Measurements from ENCODE around the gene NDUFB7.

The NDUFB7 gene

DNA sequence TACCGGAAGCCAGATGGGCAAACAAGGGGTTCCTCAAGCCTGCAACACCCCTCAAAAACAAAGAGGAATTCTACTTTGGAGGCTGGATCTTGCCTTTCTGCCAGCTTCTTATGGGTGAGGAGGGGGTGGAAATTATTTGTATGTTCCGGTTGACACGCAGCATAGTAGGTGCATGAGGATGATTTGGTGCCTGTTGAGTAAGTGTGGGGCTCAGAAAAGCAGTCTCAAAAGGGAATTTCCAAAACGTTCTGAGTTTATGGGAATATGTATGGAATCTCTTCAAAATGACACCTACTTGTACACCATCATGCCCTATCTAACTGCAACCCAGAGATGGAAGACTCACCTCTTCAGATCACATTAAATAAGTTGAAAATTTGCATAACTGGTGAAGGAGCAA is 45.4 kb downstream of the NDUFB7 start:
- H3K36me3 ChIP-seq (ENCODE audit: control insufficient read depth in 1 of 2, insufficient read depth in 2 of 2, low read length in 2 of 2), result no peaks in the 10 kb centered on the region
- peaks cover 2% of the 10 kb centered on the region for H3K9me3 ChIP-seq (ENCODE audit: insufficient read depth, low read depth, low read length)
- no peak overlapping the region for H2AFZ ChIP-seq (ENCODE audit: insufficient read depth, low read length, poor library complexity)
- H3K4me2 ChIP-seq (ENCODE audit: low read length), result peak overlapping the region; percentile 34
- H3K23ac ChIP-seq (ENCODE audit: low read length), result no peak overlapping the region
- no peak overlapping the region for H4K12ac ChIP-seq (ENCODE audit: low read depth, low read length)
- peak overlapping the region; percentile 85 for H3K27ac ChIP-seq (ENCODE audit: low read depth, low read length)
- H3K4ac ChIP-seq (ENCODE audit: low read depth, low read length), result no peak overlapping the region
- H4K8ac ChIP-seq (ENCODE audit: low read depth, low read length), result peak overlapping the region; percentile 45
- H2AK5ac ChIP-seq (ENCODE audit: low read length), result peak overlapping the region; percentile 2
- peaks cover 6% of the 10 kb centered on the region for H3K79me2 ChIP-seq (ENCODE audit: control insufficient read depth, insufficient read depth, low read length, poor library complexity)
- peaks cover 16% of the 10 kb centered on the region in 2 experiments for H3K4me1 ChIP-seq (ENCODE audit: control insufficient read depth in 1 of 2, insufficient read depth in 2 of 2, low read length in 2 of 2)
- H2BK12ac ChIP-seq (ENCODE audit: low read length), result peak overlapping the region; percentile 50
- peak overlapping the region; percentile 51 for H2BK5ac ChIP-seq (ENCODE audit: low read depth, low read length, poor library complexity)
- peaks cover 23% of the 10 kb centered on the region for H3K79me1 ChIP-seq (ENCODE audit: low read length)
- peak overlapping the region; percentile 80 for H2BK120ac ChIP-seq (ENCODE audit: insufficient read depth, low read length, poor library complexity)
- peak overlapping the region; percentile 85 for H4K91ac ChIP-seq (ENCODE audit: low read depth, low read length)
- no peak overlapping the region for H3K9ac ChIP-seq (ENCODE audit: low read length)
- peak overlapping the region; percentile 16 for H3K14ac ChIP-seq (ENCODE audit: low read length)
- no peaks in the 10 kb centered on the region for H3K27me3 ChIP-seq (ENCODE audit: insufficient read depth, low read length)
- no peak overlapping the region for H3K18ac ChIP-seq (ENCODE audit: low read length)
- DNase-seq, result no peak
- WGBS (ENCODE audit: extremely low coverage, insufficient coverage, insufficient read length), result no CpG with 5 or more reads among the region's 4 CpGs
- H3K4me3 ChIP-seq (ENCODE audit: low read depth, low read length), result no peak overlapping the region

DNA sequence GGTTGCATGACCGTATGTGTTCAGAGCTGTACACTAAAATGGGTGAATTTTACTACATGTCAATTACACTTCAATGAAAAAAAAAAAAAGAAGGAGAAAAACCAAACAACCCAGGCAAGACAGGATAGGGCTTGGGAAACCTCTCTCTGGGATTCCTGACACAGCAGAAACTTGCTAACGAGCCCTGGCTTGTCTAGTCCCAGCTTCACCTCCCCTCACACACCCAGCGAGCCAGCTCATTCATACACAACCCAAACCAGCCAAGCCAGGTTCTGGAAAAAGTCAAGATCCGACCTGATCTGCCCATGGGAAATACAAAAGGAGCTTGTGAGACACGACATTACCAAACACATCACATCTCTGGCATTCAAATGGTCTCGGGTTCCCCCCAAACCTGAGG is 46.1 kb downstream of the NDUFB7 start:
- H3K79me1 ChIP-seq (ENCODE audit: low read length), result peaks cover 23% of the 10 kb centered on the region
- H2BK120ac ChIP-seq (ENCODE audit: insufficient read depth, low read length, poor library complexity), result peak overlapping the region; percentile 12
- peak overlapping the region; percentile 31 for H2BK12ac ChIP-seq (ENCODE audit: low read length)
- no peak overlapping the region for H2AFZ ChIP-seq (ENCODE audit: insufficient read depth, low read length, poor library complexity)
- no peak overlapping the region for H2AK5ac ChIP-seq (ENCODE audit: low read length)
- H3K36me3 ChIP-seq (ENCODE audit: control insufficient read depth in 1 of 2, insufficient read depth in 2 of 2, low read length in 2 of 2), result no peaks in the 10 kb centered on the region
- no CpG with 5 or more reads among the region's 6 CpGs for WGBS (ENCODE audit: extremely low coverage, insufficient coverage, insufficient read length)
- no peak overlapping the region for H3K23ac ChIP-seq (ENCODE audit: low read length)
- peak overlapping the region; percentile 34 for H3K4me2 ChIP-seq (ENCODE audit: low read length)
- peak overlapping the region; percentile 85 for H4K91ac ChIP-seq (ENCODE audit: low read depth, low read length)
- peak; percentile 32 to 33 for DNase-seq
- H4K12ac ChIP-seq (ENCODE audit: low read depth, low read length), result no peak overlapping the region
- H3K27ac ChIP-seq (ENCODE audit: low read depth, low read length), result peak overlapping the region; percentile 85
- H3K4me1 ChIP-seq (ENCODE audit: control insufficient read depth in 1 of 2, insufficient read depth in 2 of 2, low read length in 2 of 2), result peaks cover 16% of the 10 kb centered on the region in 2 experiments
- H3K4ac ChIP-seq (ENCODE audit: low read depth, low read length), result no peak overlapping the region
- H4K8ac ChIP-seq (ENCODE audit: low read depth, low read length), result peak overlapping the region; percentile 3
- no peak overlapping the region for H3K4me3 ChIP-seq (ENCODE audit: low read depth, low read length)
- peaks cover 2% of the 10 kb centered on the region for H3K9me3 ChIP-seq (ENCODE audit: insufficient read depth, low read depth, low read length)
- H3K79me2 ChIP-seq (ENCODE audit: control insufficient read depth, insufficient read depth, low read length, poor library complexity), result peaks cover 4% of the 10 kb centered on the region
- no peak overlapping the region for H3K18ac ChIP-seq (ENCODE audit: low read length)
- peak overlapping the region; percentile 51 for H2BK5ac ChIP-seq (ENCODE audit: low read depth, low read length, poor library complexity)
- H3K9ac ChIP-seq (ENCODE audit: low read length), result no peak overlapping the region
- peak overlapping the region; percentile 16 for H3K14ac ChIP-seq (ENCODE audit: low read length)
- no peaks in the 10 kb centered on the region for H3K27me3 ChIP-seq (ENCODE audit: insufficient read depth, low read length)

DNA sequence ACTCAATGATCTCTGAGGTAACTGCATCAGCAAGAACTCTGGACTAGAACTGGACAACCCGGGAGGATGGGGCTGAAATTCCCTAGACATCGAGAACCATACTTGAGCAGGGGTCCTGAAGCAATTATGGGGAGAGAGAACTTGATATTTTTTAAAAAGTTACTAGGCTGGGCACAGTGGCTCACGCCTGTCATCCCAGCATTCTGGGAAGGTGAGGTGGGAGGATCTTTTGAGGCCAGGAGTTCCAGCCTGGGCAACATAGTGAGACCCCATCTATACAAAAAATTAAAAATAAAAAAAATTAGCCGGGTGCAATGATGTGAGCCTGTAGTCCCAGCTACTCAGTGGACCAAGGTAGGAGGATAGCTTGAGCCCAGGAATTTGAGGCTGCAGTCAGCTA is 51.3 kb downstream of the NDUFB7 start:
- no CpG with 5 or more reads among the region's 4 CpGs for WGBS (ENCODE audit: extremely low coverage, insufficient coverage, insufficient read length)
- no peak overlapping the region for H3K23ac ChIP-seq (ENCODE audit: low read length)
- no peaks in the 10 kb centered on the region for H3K27me3 ChIP-seq (ENCODE audit: insufficient read depth, low read length)

DNA sequence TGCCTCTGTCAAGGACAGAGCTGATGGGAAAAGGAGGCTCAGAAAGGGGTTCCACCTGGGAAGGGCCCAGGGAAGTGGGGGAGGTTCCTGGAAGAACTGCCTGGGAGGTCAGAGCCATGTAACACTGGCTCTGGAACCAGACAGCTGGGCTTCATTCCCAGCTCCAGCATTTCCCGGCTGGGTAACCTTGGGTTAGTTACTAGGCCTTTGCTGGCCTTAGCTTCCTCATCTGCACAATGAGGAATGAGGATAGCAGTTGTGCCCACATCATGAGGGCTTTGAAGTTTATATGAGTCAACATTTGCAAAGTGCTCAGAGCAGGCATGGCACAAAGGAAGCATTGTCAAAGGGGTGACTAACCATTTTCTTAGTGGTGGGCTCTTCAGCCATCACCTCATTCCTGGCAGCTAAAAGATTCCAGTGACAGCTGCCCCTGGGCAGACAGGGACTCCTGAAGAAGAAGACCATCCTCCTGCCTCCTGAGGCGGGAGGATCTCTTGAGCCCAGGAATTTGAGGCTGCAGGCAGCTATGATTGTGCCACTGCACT is 51.9 kb downstream of the NDUFB7 start:
- WGBS (ENCODE audit: extremely low coverage, insufficient coverage, insufficient read length), result no CpG with 5 or more reads among the region's 2 CpGs
- no peak overlapping the region for H3K23ac ChIP-seq (ENCODE audit: low read length)
- no peaks in the 10 kb centered on the region for H3K27me3 ChIP-seq (ENCODE audit: insufficient read depth, low read length)
- H3K79me1 ChIP-seq (ENCODE audit: low read length), result peaks cover 13% of the 10 kb centered on the region
- H3K4ac ChIP-seq (ENCODE audit: low read depth, low read length), result no peak overlapping the region
- no peak overlapping the region for H2BK5ac ChIP-seq (ENCODE audit: low read depth, low read length, poor library complexity)
- peaks cover 18% of the 10 kb centered on the region for H3K79me2 ChIP-seq (ENCODE audit: control insufficient read depth, insufficient read depth, low read length, poor library complexity)
- no peak overlapping the region for H3K4me3 ChIP-seq (ENCODE audit: low read depth, low read length)
- H3K27ac ChIP-seq (ENCODE audit: low read depth, low read length), result no peak overlapping the region
- peak overlapping the region; percentile 13 for H4K91ac ChIP-seq (ENCODE audit: low read depth, low read length)
- H3K9me3 ChIP-seq (ENCODE audit: insufficient read depth, low read depth, low read length), result no peaks in the 10 kb centered on the region
- no peak overlapping the region for H4K12ac ChIP-seq (ENCODE audit: low read depth, low read length)
- H2AK5ac ChIP-seq (ENCODE audit: low read length), result peak overlapping the region; percentile 74
- no peak overlapping the region for H2AFZ ChIP-seq (ENCODE audit: insufficient read depth, low read length, poor library complexity)
- H4K8ac ChIP-seq (ENCODE audit: low read depth, low read length), result peak overlapping the region; percentile 20
- H3K36me3 ChIP-seq (ENCODE audit: control insufficient read depth in 1 of 2, insufficient read depth in 2 of 2, low read length in 2 of 2), result peaks cover 18% of the 10 kb centered on the region in 2 experiments
- peak overlapping the region; percentile 85 for H2BK12ac ChIP-seq (ENCODE audit: low read length)
- peaks cover 10 to 13% of the 10 kb centered on the region in 2 experiments for H3K4me1 ChIP-seq (ENCODE audit: control insufficient read depth in 1 of 2, insufficient read depth in 2 of 2, low read length in 2 of 2)
- no peak overlapping the region for H3K4me2 ChIP-seq (ENCODE audit: low read length)
- H2BK120ac ChIP-seq (ENCODE audit: insufficient read depth, low read length, poor library complexity), result no peak overlapping the region
- peak; percentile 77 to 84 for DNase-seq
- no peak overlapping the region for H3K9ac ChIP-seq (ENCODE audit: low read length)
- H3K14ac ChIP-seq (ENCODE audit: low read length), result no peak overlapping the region
- no peak overlapping the region for H3K18ac ChIP-seq (ENCODE audit: low read length)

More for the DNA sequence above, 51.3 kb downstream of the NDUFB7 start:
- no peak overlapping the region for H2BK120ac ChIP-seq (ENCODE audit: insufficient read depth, low read length, poor library complexity)
- no peak for DNase-seq
- no peak overlapping the region for H3K4me3 ChIP-seq (ENCODE audit: low read depth, low read length)
- H3K27ac ChIP-seq (ENCODE audit: low read depth, low read length), result no peak overlapping the region
- no peak overlapping the region for H3K4me2 ChIP-seq (ENCODE audit: low read length)
- no peak overlapping the region for H2BK12ac ChIP-seq (ENCODE audit: low read length)
- no peak overlapping the region for H3K4ac ChIP-seq (ENCODE audit: low read depth, low read length)
- H3K9me3 ChIP-seq (ENCODE audit: insufficient read depth, low read depth, low read length), result no peaks in the 10 kb centered on the region
- no peak overlapping the region for H3K14ac ChIP-seq (ENCODE audit: low read length)
- no peak overlapping the region for H2AFZ ChIP-seq (ENCODE audit: insufficient read depth, low read length, poor library complexity)
- no peak overlapping the region for H4K12ac ChIP-seq (ENCODE audit: low read depth, low read length)
- H2BK5ac ChIP-seq (ENCODE audit: low read depth, low read length, poor library complexity), result no peak overlapping the region
- H3K4me1 ChIP-seq (ENCODE audit: control insufficient read depth in 1 of 2, insufficient read depth in 2 of 2, low read length in 2 of 2), result peaks cover 12% of the 10 kb centered on the region in 2 experiments
- peaks cover 15% of the 10 kb centered on the region for H3K79me1 ChIP-seq (ENCODE audit: low read length)
- H3K9ac ChIP-seq (ENCODE audit: low read length), result no peak overlapping the region
- peaks cover 18% of the 10 kb centered on the region for H3K79me2 ChIP-seq (ENCODE audit: control insufficient read depth, insufficient read depth, low read length, poor library complexity)
- no peak overlapping the region for H4K91ac ChIP-seq (ENCODE audit: low read depth, low read length)
- H2AK5ac ChIP-seq (ENCODE audit: low read length), result no peak overlapping the region
- no peak overlapping the region for H3K18ac ChIP-seq (ENCODE audit: low read length)
- H3K36me3 ChIP-seq (ENCODE audit: control insufficient read depth in 1 of 2, insufficient read depth in 2 of 2, low read length in 2 of 2), result peaks cover 11 to 12% of the 10 kb centered on the region in 2 experiments
- H4K8ac ChIP-seq (ENCODE audit: low read depth, low read length), result no peak overlapping the region
